SK-N-SH treated with all-trans-retinoic acid at 6 μM for 48 hours (cell line): Measurements from ENCODE around the gene CMTR1.
"Not testable (repeated sequence)": the region's sequence is repeated elsewhere in the genome, so short reads cannot be mapped to it uniquely, and the experiment has no call there.

Experiments
- ATAC-seq: fragments of 200-7000 bp; cut with Tn5 transposase; 3 replicates; pipeline ENCODE4 v1.9.1; 2020; ENCODE audit warnings: mild to moderate bottlenecking, moderate library complexity
- ARNTL ChIP-seq: fragments of 450-650 bp; formaldehyde crosslinking; IDR thresholded peaks from 2 replicates; pipeline ENCODE4 v1.5.0; 2020; ENCODE audit warnings: low read depth, mild to moderate bottlenecking, moderate library complexity, borderline replicate concordance
- BACH2 ChIP-seq: fragments of 250-450 bp; sonication (Bioruptor Pico); IDR thresholded peaks from 2 replicates; pipeline ENCODE4 v1.9.0; 2021; ENCODE audit warnings: mild to moderate bottlenecking, borderline replicate concordance
- OSR1 ChIP-seq: fragments of 250-450 bp; sonication (Bioruptor Pico); IDR thresholded peaks from 2 replicates; pipeline ENCODE4 v1.8.0; 2022; ENCODE audit warnings: moderate library complexity, mild to moderate bottlenecking, inconsistent platforms
- RARB ChIP-seq: fragments of 250-450 bp; sonication (Bioruptor Pico); IDR thresholded peaks from 2 replicates; pipeline ENCODE4 v1.8.0; 2021; ENCODE audit warnings: mild to moderate bottlenecking, moderate library complexity
- SNAI2 ChIP-seq: fragments of 250-450 bp; sonication (Bioruptor Pico); IDR thresholded peaks from 2 replicates; pipeline ENCODE4 v1.5.0; 2020; ENCODE audit warnings: mild to moderate bottlenecking, moderate library complexity
- TCF4 ChIP-seq: fragments of 250-450 bp; sonication (Bioruptor Pico); IDR thresholded peaks from 2 replicates; pipeline ENCODE4 v1.8.0; 2021; ENCODE audit warnings: mild to moderate bottlenecking, moderate library complexity, borderline replicate concordance
- TOX ChIP-seq: fragments of 250-450 bp; sonication (Bioruptor Pico); IDR thresholded peaks from 2 replicates; pipeline ENCODE4 v1.8.0; 2021; ENCODE audit warnings: mild to moderate bottlenecking, moderate library complexity, borderline replicate concordance
- ZC3H10 ChIP-seq: fragments of 250-450 bp; sonication (Bioruptor Pico); IDR thresholded peaks from 2 replicates; pipeline ENCODE4 v1.5.1; 2021; ENCODE audit warnings: mild to moderate bottlenecking, moderate library complexity
- ZFP3 ChIP-seq: fragments of 250-450 bp; sonication (Bioruptor Pico); IDR thresholded peaks from 2 replicates; pipeline ENCODE4 v1.5.0; 2020; ENCODE audit warnings: mild to moderate bottlenecking, moderate library complexity
- ZNF565 ChIP-seq: fragments of 450-650 bp; formaldehyde crosslinking; conservative IDR thresholded peaks from 2 replicates; pipeline ENCODE4 v1.5.0; 2020; ENCODE audit warnings: low read depth, mild to moderate bottlenecking, moderate library complexity
- ZNF70 ChIP-seq: fragments of 450-650 bp; formaldehyde crosslinking; IDR thresholded peaks from 2 replicates; pipeline ENCODE4 v1.5.0; 2020; ENCODE audit warnings: mild to moderate bottlenecking, moderate library complexity
- ZNF8 ChIP-seq: fragments of 450-650 bp; formaldehyde crosslinking; IDR thresholded peaks from 2 replicates; pipeline ENCODE4 v1.5.0; 2020; ENCODE audit warnings: mild to moderate bottlenecking, moderate library complexity
- TF ChIP-seq, protein P1 (sequence below): fragments of 250-450 bp; sonication (Bioruptor Pico); IDR thresholded peaks from 2 replicates; pipeline ENCODE4 v1.5.0; 2020; ENCODE audit warnings: mild to moderate bottlenecking, moderate library complexity
- TF ChIP-seq, protein P2 (sequence below): fragments of 250-450 bp; sonication (Bioruptor Pico); IDR thresholded peaks from 2 replicates; pipeline ENCODE4 v1.8.0; 2021; ENCODE audit warnings: low read depth, mild to moderate bottlenecking, moderate library complexity, borderline replicate concordance
- TF ChIP-seq, protein P3 (sequence below): fragments of 250-450 bp; sonication (Bioruptor Pico); IDR thresholded peaks from 2 replicates; pipeline ENCODE4 v1.5.1; 2021; ENCODE audit warnings: mild to moderate bottlenecking, moderate library complexity
- TF ChIP-seq, protein P4 (sequence below): fragments of 250-450 bp; sonication (Bioruptor Pico); IDR thresholded peaks from 2 replicates; pipeline ENCODE4 v1.8.0; 2020; ENCODE audit warnings: mild to moderate bottlenecking, moderate library complexity, borderline replicate concordance
- TF ChIP-seq, protein P5 (sequence below): fragments of 250-450 bp; sonication (Bioruptor Pico); IDR thresholded peaks from 2 replicates; pipeline ENCODE4 v1.5.1; 2020; ENCODE audit warnings: low read depth, mild to moderate bottlenecking, moderate library complexity

Gene CMTR1

DNA sequence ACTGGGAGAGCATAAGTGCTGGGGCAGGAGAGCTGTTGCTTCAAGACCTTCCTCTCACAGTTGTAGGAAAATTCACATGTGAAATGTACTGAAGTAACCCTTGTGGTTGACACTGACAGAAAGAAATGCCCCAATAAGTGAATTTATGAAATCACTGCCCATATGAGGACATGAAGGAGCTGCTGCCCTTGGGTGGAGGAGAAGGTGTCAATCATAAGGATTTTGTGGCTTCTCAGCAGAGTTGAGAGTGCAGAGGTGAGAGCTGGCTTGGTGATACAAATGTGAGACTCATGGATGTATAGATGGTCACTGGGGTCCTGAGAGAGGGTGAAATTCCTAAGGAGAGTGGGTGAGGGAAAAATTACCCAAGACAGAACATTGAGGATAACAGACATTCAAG is 33.9 kb upstream of the CMTR1 start:
- TF ChIP-seq TOX (CRISPR knock-in tag) = no peak
- no peak for TF ChIP-seq OSR1
- TF ChIP-seq RARB (CRISPR knock-in tag) = no peak
- TF ChIP-seq, protein P1, sequence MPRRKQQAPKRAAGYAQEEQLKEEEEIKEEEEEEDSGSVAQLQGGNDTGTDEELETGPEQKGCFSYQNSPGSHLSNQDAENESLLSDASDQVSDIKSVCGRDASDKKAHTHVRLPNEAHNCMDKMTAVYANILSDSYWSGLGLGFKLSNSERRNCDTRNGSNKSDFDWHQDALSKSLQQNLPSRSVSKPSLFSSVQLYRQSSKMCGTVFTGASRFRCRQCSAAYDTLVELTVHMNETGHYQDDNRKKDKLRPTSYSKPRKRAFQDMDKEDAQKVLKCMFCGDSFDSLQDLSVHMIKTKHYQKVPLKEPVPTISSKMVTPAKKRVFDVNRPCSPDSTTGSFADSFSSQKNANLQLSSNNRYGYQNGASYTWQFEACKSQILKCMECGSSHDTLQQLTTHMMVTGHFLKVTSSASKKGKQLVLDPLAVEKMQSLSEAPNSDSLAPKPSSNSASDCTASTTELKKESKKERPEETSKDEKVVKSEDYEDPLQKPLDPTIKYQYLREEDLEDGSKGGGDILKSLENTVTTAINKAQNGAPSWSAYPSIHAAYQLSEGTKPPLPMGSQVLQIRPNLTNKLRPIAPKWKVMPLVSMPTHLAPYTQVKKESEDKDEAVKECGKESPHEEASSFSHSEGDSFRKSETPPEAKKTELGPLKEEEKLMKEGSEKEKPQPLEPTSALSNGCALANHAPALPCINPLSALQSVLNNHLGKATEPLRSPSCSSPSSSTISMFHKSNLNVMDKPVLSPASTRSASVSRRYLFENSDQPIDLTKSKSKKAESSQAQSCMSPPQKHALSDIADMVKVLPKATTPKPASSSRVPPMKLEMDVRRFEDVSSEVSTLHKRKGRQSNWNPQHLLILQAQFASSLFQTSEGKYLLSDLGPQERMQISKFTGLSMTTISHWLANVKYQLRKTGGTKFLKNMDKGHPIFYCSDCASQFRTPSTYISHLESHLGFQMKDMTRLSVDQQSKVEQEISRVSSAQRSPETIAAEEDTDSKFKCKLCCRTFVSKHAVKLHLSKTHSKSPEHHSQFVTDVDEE (CRISPR knock-in tag) = no peak
- TF ChIP-seq, protein P2, sequence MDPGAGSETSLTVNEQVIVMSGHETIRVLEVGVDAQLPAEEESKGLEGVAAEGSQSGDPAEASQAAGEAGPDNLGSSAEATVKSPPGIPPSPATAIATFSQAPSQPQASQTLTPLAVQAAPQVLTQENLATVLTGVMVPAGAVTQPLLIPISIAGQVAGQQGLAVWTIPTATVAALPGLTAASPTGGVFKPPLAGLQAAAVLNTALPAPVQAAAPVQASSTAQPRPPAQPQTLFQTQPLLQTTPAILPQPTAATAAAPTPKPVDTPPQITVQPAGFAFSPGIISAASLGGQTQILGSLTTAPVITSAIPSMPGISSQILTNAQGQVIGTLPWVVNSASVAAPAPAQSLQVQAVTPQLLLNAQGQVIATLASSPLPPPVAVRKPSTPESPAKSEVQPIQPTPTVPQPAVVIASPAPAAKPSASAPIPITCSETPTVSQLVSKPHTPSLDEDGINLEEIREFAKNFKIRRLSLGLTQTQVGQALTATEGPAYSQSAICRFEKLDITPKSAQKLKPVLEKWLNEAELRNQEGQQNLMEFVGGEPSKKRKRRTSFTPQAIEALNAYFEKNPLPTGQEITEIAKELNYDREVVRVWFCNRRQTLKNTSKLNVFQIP (CRISPR knock-in tag) = no peak
- TF ChIP-seq, protein P3, sequence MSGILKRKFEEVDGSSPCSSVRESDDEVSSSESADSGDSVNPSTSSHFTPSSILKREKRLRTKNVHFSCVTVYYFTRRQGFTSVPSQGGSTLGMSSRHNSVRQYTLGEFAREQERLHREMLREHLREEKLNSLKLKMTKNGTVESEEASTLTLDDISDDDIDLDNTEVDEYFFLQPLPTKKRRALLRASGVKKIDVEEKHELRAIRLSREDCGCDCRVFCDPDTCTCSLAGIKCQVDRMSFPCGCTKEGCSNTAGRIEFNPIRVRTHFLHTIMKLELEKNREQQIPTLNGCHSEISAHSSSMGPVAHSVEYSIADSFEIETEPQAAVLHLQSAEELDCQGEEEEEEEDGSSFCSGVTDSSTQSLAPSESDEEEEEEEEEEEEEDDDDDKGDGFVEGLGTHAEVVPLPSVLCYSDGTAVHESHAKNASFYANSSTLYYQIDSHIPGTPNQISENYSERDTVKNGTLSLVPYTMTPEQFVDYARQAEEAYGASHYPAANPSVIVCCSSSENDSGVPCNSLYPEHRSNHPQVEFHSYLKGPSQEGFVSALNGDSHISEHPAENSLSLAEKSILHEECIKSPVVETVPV (CRISPR knock-in tag) = no peak
- no peak for TF ChIP-seq TCF4
- TF ChIP-seq ZFP3 (CRISPR knock-in tag) = no peak
- no peak for TF ChIP-seq ZNF70 (CRISPR knock-in tag)
- TF ChIP-seq, protein P4, sequence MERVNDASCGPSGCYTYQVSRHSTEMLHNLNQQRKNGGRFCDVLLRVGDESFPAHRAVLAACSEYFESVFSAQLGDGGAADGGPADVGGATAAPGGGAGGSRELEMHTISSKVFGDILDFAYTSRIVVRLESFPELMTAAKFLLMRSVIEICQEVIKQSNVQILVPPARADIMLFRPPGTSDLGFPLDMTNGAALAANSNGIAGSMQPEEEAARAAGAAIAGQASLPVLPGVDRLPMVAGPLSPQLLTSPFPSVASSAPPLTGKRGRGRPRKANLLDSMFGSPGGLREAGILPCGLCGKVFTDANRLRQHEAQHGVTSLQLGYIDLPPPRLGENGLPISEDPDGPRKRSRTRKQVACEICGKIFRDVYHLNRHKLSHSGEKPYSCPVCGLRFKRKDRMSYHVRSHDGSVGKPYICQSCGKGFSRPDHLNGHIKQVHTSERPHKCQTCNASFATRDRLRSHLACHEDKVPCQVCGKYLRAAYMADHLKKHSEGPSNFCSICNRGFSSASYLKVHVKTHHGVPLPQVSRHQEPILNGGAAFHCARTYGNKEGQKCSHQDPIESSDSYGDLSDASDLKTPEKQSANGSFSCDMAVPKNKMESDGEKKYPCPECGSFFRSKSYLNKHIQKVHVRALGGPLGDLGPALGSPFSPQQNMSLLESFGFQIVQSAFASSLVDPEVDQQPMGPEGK (CRISPR knock-in tag) = no peak
- no peak for TF ChIP-seq BACH2 (CRISPR knock-in tag)
- ATAC-seq = no peak

DNA sequence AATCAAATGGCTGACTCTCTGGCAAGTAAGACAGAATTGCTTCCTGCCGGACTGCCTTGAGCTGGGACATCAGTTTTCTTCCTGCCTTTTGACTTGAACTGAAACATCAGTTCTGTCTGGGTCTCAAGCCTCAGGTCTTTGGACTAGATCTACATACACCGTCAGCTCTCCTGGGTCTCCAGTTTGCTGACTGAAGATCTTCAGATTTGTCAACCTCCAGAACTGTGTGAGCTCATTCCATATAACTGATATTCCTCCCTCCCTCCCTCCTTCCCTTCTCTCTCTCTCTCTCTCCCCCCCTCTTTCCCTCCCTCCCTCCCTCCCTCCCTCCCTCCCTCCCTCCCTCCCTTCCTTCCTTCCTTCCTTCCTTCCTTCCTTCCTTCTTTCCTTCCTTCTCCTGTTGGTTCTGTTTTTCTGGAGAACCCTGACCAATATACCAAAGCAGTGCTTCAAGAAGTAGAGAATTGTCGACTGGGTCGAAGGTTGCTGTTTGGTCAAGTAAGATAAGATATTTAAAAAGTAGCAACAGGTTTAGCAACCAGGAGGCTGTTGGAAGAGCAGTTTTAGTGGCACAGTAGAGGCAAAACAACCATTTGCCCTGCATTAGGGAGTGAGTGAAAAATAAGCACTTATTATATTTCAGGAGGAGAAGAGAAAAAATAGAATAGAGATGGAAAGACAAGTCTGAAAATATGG is 33.1 kb upstream of the CMTR1 start:
- no peak for ATAC-seq

DNA sequence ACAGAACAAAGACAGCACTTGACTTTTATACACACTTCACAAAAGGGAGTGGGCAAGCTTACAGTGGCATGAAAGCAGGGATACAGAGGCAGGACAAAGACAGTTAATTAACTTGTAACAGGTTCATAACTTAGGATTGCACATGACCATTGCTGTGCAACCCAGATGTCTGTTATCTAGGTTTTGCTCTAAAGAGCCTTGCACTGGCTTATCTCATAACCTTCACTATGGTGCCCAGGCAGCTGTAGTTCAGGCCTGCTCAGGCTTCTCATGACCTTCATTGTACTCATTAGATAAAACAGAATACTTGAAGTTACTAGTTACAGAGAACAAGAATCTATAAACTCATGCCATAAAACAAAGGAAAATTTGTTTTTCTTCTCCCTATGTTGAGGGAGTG is 31.4 kb upstream of the CMTR1 start:
- not testable (repeated sequence) for ATAC-seq

More for the DNA sequence above, 33.1 kb upstream of the CMTR1 start:
- TF ChIP-seq ZC3H10 (no peak), ZNF8 (CRISPR knock-in tag) (no peak)
- TF ChIP-seq, protein P4 (CRISPR knock-in tag) = no peak

DNA sequence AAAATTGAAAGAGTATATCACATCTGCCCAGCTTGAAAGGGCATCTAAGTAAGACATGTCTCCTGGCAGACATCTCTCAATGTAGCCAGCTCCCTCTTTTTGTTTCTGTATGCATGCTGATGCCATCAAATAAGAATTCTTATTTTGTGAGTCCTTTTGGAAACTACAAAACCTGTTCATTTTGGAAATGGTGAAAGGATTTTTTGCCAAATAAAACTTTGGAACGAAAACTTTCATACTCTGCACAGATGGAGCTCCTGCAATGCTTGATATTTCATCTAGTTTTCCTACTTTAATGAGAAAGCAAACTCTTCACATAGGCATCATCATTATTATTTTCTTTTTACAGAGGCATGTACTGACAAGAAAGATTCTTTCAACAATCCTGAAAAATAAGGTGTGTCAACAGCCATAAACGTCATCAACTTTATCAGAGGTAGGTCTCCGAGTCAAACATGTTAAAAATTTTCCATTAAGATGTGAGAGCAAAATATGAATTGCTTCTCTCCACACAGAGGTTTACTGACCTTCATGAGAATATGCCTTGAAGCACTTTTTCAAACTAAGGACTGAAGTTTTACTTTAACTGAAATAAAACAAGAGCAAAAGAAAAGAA is 26.2 kb upstream of the CMTR1 start:
- TF ChIP-seq SNAI2 (CRISPR knock-in tag) = no peak
- ATAC-seq = no peak

DNA sequence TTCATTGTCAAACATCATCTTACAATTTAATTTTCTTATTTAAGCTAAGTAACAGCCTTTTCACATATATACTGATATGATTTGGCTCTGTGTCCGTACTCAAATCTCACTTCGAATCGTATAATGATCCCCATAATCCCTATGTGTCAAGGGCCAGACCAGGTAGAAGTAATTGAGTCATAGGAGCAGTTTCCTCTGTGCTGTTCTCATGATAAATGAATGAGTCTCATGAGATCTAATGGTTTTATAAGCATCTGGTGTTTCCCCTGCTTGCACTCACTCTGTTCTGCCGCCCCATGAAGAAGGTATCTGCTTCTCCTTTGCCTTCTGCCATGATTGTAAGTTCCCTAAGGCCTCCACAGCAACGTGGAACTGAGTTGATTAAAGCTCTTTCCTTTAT is 25.1 kb upstream of the CMTR1 start:
- ATAC-seq = no peak
- TF ChIP-seq ZC3H10 = no peak
- no peak for TF ChIP-seq ARNTL (CRISPR knock-in tag)
- TF ChIP-seq, protein P3 (CRISPR knock-in tag) = no peak
- TF ChIP-seq ZNF565 (CRISPR knock-in tag) = no peak
- no peak for TF ChIP-seq OSR1
- TF ChIP-seq, protein P5, sequence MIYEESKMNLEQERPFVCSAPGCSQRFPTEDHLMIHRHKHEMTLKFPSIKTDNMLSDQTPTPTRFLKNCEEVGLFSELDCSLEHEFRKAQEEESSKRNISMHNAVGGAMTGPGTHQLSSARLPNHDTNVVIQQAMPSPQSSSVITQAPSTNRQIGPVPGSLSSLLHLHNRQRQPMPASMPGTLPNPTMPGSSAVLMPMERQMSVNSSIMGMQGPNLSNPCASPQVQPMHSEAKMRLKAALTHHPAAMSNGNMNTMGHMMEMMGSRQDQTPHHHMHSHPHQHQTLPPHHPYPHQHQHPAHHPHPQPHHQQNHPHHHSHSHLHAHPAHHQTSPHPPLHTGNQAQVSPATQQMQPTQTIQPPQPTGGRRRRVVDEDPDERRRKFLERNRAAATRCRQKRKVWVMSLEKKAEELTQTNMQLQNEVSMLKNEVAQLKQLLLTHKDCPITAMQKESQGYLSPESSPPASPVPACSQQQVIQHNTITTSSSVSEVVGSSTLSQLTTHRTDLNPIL (CRISPR knock-in tag) = no peak
